Cerebellar cortex (tissue), 1 donor: Measurements from ENCODE around the gene TIGD1.

Experiments used
- DNase-seq: peaks from one replicate; pipeline ENCODE4 v3.0.0-alpha.2; 2015; ENCODE audit warnings: low spot score

Gene TIGD1

GRCh38 chr2:232550354-232551249 is at the start of gene TIGD1, which contains the start of gene EIF4E2:
Gene TIGD1 (minus strand): TSS chr2:232550557. CDS start chr2:232549882, 675 bp downstream.
Gene EIF4E2 (plus strand): TSS chr2:232550689. CDS start chr2:232550725, 36 bp downstream.
- DNase-seq: peak; percentile 91

GRCh38 chr2:232598293-232598692 is 47.9 kb upstream of the TIGD1 start:
- no peak for DNase-seq

GRCh38 chr2:232597362-232598079 is 47.2 kb upstream of the TIGD1 start:
- no peak for DNase-seq

- DNase-seq: no peak
These were observed 43.6 kb upstream of the TIGD1 start for GRCh38 chr2:232593982-232594381.

GRCh38 chr2:232592772-232593395 is 42.5 kb upstream of the TIGD1 start:
- no peak for DNase-seq

- DNase-seq: peak; percentile 74
These were observed 38.6 kb upstream of the TIGD1 start for GRCh38 chr2:232588680-232589585.

- DNase-seq: no peak
These were observed 37.7 kb upstream of the TIGD1 start for GRCh38 chr2:232588031-232588430.

- no peak for DNase-seq
These were observed 37.2 kb upstream of the TIGD1 start for GRCh38 chr2:232587512-232587911.

- no peak for DNase-seq
These were observed 36.7 kb upstream of the TIGD1 start for GRCh38 chr2:232586943-232587505.

GRCh38 chr2:232584238-232584637 is 33.9 kb upstream of the TIGD1 start:
- DNase-seq: no peak

GRCh38 chr2:232581725-232582124 is 31.4 kb upstream of the TIGD1 start:
- DNase-seq: no peak

- DNase-seq: no peak
These were observed 30.3 kb upstream of the TIGD1 start for GRCh38 chr2:232580648-232580981.

GRCh38 chr2:232578626-232579025 is 28.3 kb upstream of the TIGD1 start:
- no peak for DNase-seq

- DNase-seq: no peak
These were observed 27.5 kb upstream of the TIGD1 start for GRCh38 chr2:232577841-232578240.

- no peak for DNase-seq
These were observed 26.6 kb upstream of the TIGD1 start for GRCh38 chr2:232576995-232577394.

- no peak for DNase-seq
These were observed 25.0 kb upstream of the TIGD1 start for GRCh38 chr2:232575404-232575746.

GRCh38 chr2:232574674-232575403 is 24.5 kb upstream of the TIGD1 start:
- no peak for DNase-seq

- no peak for DNase-seq
These were observed 23.5 kb upstream of the TIGD1 start for GRCh38 chr2:232573771-232574435.

- DNase-seq: no peak
These were observed 22.7 kb upstream of the TIGD1 start for GRCh38 chr2:232573042-232573441.

- DNase-seq: peak; percentile 22
These were observed 20.7 kb upstream of the TIGD1 start for GRCh38 chr2:232571026-232571474.
